ENCODE data around the gene AP3D1.
A peak's percentile ranks its signal among the peaks of the same experiment; 100 is the strongest.
"Not testable (repeated sequence)": the region's sequence is repeated elsewhere in the genome, so short reads cannot be mapped to it uniquely, and the experiment has no call there.

AP3D1 gene

GRCh38 chr19:2149980-2150793 is 1.2 kb downstream of the AP3D1 start:
- peak; percentile 18 for DNase-seq (ENCODE audit: low read depth)

GRCh38 chr19:2148482-2149135 is 2.8 kb downstream of the AP3D1 start:
- DNase-seq (ENCODE audit: low read depth) = no peak

GRCh38 chr19:2145831-2146241 is 5.5 kb downstream of the AP3D1 start:
- DNase-seq (ENCODE audit: low read depth) = peak; percentile 14

- DNase-seq (ENCODE audit: low read depth) = no peak
Observed at GRCh38 chr19:2144190-2144589, 7.2 kb downstream of the AP3D1 start.

GRCh38 chr19:2142173-2142829 is 9.1 kb downstream of the AP3D1 start:
- no peak for DNase-seq (ENCODE audit: low read depth)

GRCh38 chr19:2140138-2140569 is 11.2 kb downstream of the AP3D1 start:
- DNase-seq (ENCODE audit: low read depth) = no peak

GRCh38 chr19:2139385-2140137 is 11.8 kb downstream of the AP3D1 start:
- no peak for DNase-seq (ENCODE audit: low read depth)

GRCh38 chr19:2138061-2138728 is 13.2 kb downstream of the AP3D1 start:
- DNase-seq (ENCODE audit: low read depth) = no peak

- DNase-seq (ENCODE audit: low read depth) = no peak
Observed at GRCh38 chr19:2136796-2137195, 14.6 kb downstream of the AP3D1 start.

GRCh38 chr19:2135474-2136402 is 15.6 kb downstream of the AP3D1 start:
- DNase-seq (ENCODE audit: low read depth) = no peak

GRCh38 chr19:2132731-2133490 is 18.5 kb downstream of the AP3D1 start:
- no peak for DNase-seq (ENCODE audit: low read depth)

- DNase-seq (ENCODE audit: low read depth) = no peak
Observed at GRCh38 chr19:2132191-2132590, 19.2 kb downstream of the AP3D1 start.

GRCh38 chr19:2131012-2131975 is 20.1 kb downstream of the AP3D1 start:
- not testable (repeated sequence) for DNase-seq (ENCODE audit: low read depth)

- DNase-seq (ENCODE audit: low read depth) = no peak
Observed at GRCh38 chr19:2129892-2130770, 21.2 kb downstream of the AP3D1 start.

GRCh38 chr19:2129486-2129885 is 21.9 kb downstream of the AP3D1 start:
- no peak for DNase-seq (ENCODE audit: low read depth)

GRCh38 chr19:2129022-2129421 is 22.3 kb downstream of the AP3D1 start:
- DNase-seq (ENCODE audit: low read depth) = no peak

- not testable (repeated sequence) for DNase-seq (ENCODE audit: low read depth)
Observed at GRCh38 chr19:2128252-2128651, 23.1 kb downstream of the AP3D1 start.

- no peak for DNase-seq (ENCODE audit: low read depth)
Observed at GRCh38 chr19:2127758-2128157, 23.6 kb downstream of the AP3D1 start.
